MCF 10A (cell line): Measurements from ENCODE around the gene EIF2B5. TPM values are rescaled to one million over a fixed set of nuclear protein-coding genes. Genes with fewer than 3 reads are reported as not detected.

Source experiments
- BruUV-seq: library from RNA; stranded (reverse); fragments of 400-500 nt; replicated peaks from 2 replicates; lab custom pipeline; 2021; lab: Mats Ljungman, UMichigan
- CTCF ChIA-PET: fragments of 300-600 bp; sonication (Branson Sonifier 250); formaldehyde crosslinking; extraction: SDS; loops from one replicate; lab custom pipeline; 2021; ENCODE audit warnings: antibody characterized with exemption, inconsistent platforms; lab: Yijun Ruan, JAX
- POLR2A ChIA-PET: fragments of 300-600, 350-650 bp; sonication (Branson Sonifier 250); formaldehyde crosslinking; extraction: SDS; loops from one replicate; lab custom pipeline; 2020; ENCODE audit warnings: antibody characterized with exemption, inconsistent platforms; lab: Yijun Ruan, JAX
- DNase-seq: peaks from one replicate; pipeline ENCODE4 v3.0.0-alpha.2; 2018; ENCODE audit not compliant: unreplicated experiment
- H3K27ac Mint-ChIP-seq: one replicate; pipeline ENCODE4 v1.8.0; 2022; ENCODE audit warnings: mild to moderate bottlenecking, low read depth, mixed read lengths; ENCODE audit not compliant: unreplicated experiment
- H3K27me3 Mint-ChIP-seq: one replicate; pipeline ENCODE4 v1.8.0; 2022; ENCODE audit warnings: mixed read lengths; ENCODE audit not compliant: insufficient read depth, unreplicated experiment
- H3K36me3 Mint-ChIP-seq: one replicate; pipeline ENCODE4 v1.8.0; 2022; ENCODE audit warnings: mild to moderate bottlenecking, moderate library complexity, mixed read lengths; ENCODE audit not compliant: insufficient read depth, unreplicated experiment
- H3K4me1 Mint-ChIP-seq: one replicate; pipeline ENCODE4 v1.8.0; 2022; ENCODE audit warnings: mixed read lengths; ENCODE audit not compliant: insufficient read depth, unreplicated experiment
- H3K4me3 Mint-ChIP-seq: one replicate; pipeline ENCODE4 v1.8.0; 2022; ENCODE audit warnings: mild to moderate bottlenecking, moderate library complexity, mixed read lengths; ENCODE audit not compliant: unreplicated experiment
- H3K9me3 Mint-ChIP-seq: one replicate; pipeline ENCODE4 v1.8.0; 2022; ENCODE audit warnings: mixed read lengths; ENCODE audit not compliant: unreplicated experiment
- CTCF ChIP-seq: fragments of 200-600 bp; IDR thresholded peaks from one replicate; pipeline ENCODE4 v1.8.0; 2022; ENCODE audit warnings: antibody characterized with exemption, mild to moderate bottlenecking; ENCODE audit not compliant: unreplicated experiment
- intact Hi-C: fragments of 100-400 bp; cut with micrococcal nuclease; formaldehyde crosslinking; loops from 2 replicates; pipeline ENCODE4 v1.14.1; 2022
- total RNA-seq: library from RNA; stranded (reverse); gene quantifications from 2 replicates; pipeline ENCODE4 v1.2.3, GENCODE V29; 2022

The EIF2B5 gene
- total RNA-seq, 1 experiment from 2014 or later: 36.1 TPM

DNA sequence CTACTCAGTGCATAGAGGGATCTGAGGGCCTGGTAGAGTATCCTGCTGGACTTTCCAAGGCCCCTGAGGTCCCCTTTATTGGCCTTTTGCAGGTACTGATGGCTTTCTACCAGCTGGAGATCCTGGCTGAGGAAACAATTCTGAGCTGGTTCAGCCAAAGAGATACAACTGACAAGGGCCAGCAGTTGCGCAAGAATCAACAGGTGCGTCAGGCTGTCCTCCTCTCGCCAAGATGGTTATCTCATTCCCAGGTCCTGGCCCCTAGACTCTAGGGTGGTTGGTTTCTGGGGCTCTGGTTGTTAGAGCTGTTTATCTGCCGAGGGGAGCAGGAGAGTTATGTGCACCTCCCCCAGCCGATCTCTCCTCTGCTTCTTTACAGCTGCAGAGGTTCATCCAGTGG is 9.3 kb downstream of the EIF2B5 start:
- peaks cover 39% of the 10 kb centered on the region for H3K36me3 Mint-ChIP-seq
- DNase-seq: peak; percentile 27
- ChIA-PET CTCF (interaction anchor here (0.5 to 2.8 kb wide), 10 partner anchors 9 to 1195 kb away, joined by 3 to 10 read pairs (median 4); partner anchors contain the start of genes EEF1AKMT4, EIF2B5 and PARL), POLR2A (interaction anchor here (0.9 to 4.4 kb wide), 3 partner anchors 9 to 105 kb away, joined by 3 to 39 read pairs (median 3); partner anchors contain the start of genes EEF1AKMT4 and EIF2B5)
- no peak overlapping the region for H3K4me3 Mint-ChIP-seq
- intact Hi-C loops: loop anchor here (2.0 kb wide), 1 partner anchor 144 kb away; no protein-coding TSS in a partner anchor
- no peaks in the 10 kb centered on the region for H3K9me3 Mint-ChIP-seq
- TF ChIP-seq CTCF: no peak
- BruUV-seq: no TSS peak
- peaks cover 5% of the 10 kb centered on the region for H3K4me1 Mint-ChIP-seq
- H3K27ac Mint-ChIP-seq: no peak overlapping the region
- H3K27me3 Mint-ChIP-seq: no peaks in the 10 kb centered on the region

- DNase-seq: peak; percentile 68
- peaks cover 2% of the 10 kb centered on the region for H3K4me1 Mint-ChIP-seq
- POLR2A ChIA-PET: interaction anchor here (1.1 to 4.4 kb wide), 2 partner anchors 10 to 105 kb away, joined by 3 to 39 read pairs; partner anchors contain the start of genes EEF1AKMT4 and EIF2B5
Measured at GRCh38 chr3:184145111-184145524, 10.0 kb downstream of the EIF2B5 start.

GRCh38 chr3:184145751-184146270 is 10.7 kb downstream of the EIF2B5 start:
- Mint-ChIP-seq H3K36me3 (peaks cover 31% of the 10 kb centered on the region), H3K4me3 (no peak overlapping the region), H3K9me3 (no peaks in the 10 kb centered on the region), H3K4me1 (no peaks in the 10 kb centered on the region), H3K27ac (no peak overlapping the region), H3K27me3 (no peaks in the 10 kb centered on the region)
- ChIA-PET CTCF (interaction anchor here (0.6 to 2.8 kb wide), 7 partner anchors 12 to 997 kb away, joined by 3 to 10 read pairs (median 3); partner anchors contain the start of gene EEF1AKMT4), POLR2A (interaction anchor here (0.6 to 4.4 kb wide), 3 partner anchors 11 to 162 kb away, joined by 3 to 39 read pairs (median 4); partner anchors contain the start of gene EIF2B5)
- no TSS peak for BruUV-seq
- DNase-seq: no peak
- intact Hi-C loops: loop anchor here (1.0 to 2.0 kb wide), 2 partner anchors 104 to 143 kb away; no protein-coding TSS in a partner anchor
- no peak for TF ChIP-seq CTCF

More at GRCh38 chr3:184145111-184145524, 10.0 kb downstream of the EIF2B5 start:
- intact Hi-C loops: loop anchor here (1.0 to 2.0 kb wide), 2 partner anchors 105 to 144 kb away; no protein-coding TSS in a partner anchor
- BruUV-seq: no TSS peak
- no peaks in the 10 kb centered on the region for H3K9me3 Mint-ChIP-seq
- H3K4me3 Mint-ChIP-seq: no peak overlapping the region
- peak; percentile 33 for TF ChIP-seq CTCF
- H3K27me3 Mint-ChIP-seq: no peaks in the 10 kb centered on the region
- peaks cover 33% of the 10 kb centered on the region for H3K36me3 Mint-ChIP-seq
- no peak overlapping the region for H3K27ac Mint-ChIP-seq
- CTCF ChIA-PET: interaction anchor here (0.7 to 2.8 kb wide), 8 partner anchors 13 to 996 kb away, joined by 3 to 10 read pairs (median 4); partner anchors contain the start of gene EEF1AKMT4

- intact Hi-C loops: no loop called here
- H3K27ac Mint-ChIP-seq: no peak overlapping the region
- DNase-seq: no peak
- POLR2A ChIA-PET: interaction anchor here (0.7 kb wide), 1 partner anchor 1121 kb away, joined by 3 read pairs; no protein-coding TSS in a partner anchor
- H3K4me1 Mint-ChIP-seq: no peaks in the 10 kb centered on the region
- H3K4me3 Mint-ChIP-seq: no peak overlapping the region
- H3K27me3 Mint-ChIP-seq: no peaks in the 10 kb centered on the region
- no peaks in the 10 kb centered on the region for H3K9me3 Mint-ChIP-seq
- BruUV-seq: no TSS peak
- no peak for TF ChIP-seq CTCF
- CTCF ChIA-PET: interaction anchor here (0.7 to 1.4 kb wide), 2 partner anchors 102 to 253 kb away, joined by 4 to 5 read pairs; no protein-coding TSS in a partner anchor
- H3K36me3 Mint-ChIP-seq: peaks cover 15% of the 10 kb centered on the region
Measured at GRCh38 chr3:184148076-184148475, 12.9 kb downstream of the EIF2B5 start.
